Measurements from ENCODE around the gene DCAF11. TPM values are rescaled to one million over a fixed set of nuclear protein-coding genes. Genes with fewer than 3 reads are reported as not detected.

Gene DCAF11
- total RNA-seq, 2 experiments from 2014 or later = 79.4 to 84.0 TPM

Small RNAs within 50 kb of the gene (microRNA-seq; reads per million reads assigned to microRNA genes)
- gene MIR7703 (ENCODE audit: borderline microRNAs expressed, borderline replicate concordance) = not detected

Other genes starting within 250 kb of the DCAF11 start
- 10 to 100 TPM; 22.8 to 24.0 TPM for gene DHRS4, start 161.0 kb upstream of the DCAF11 start, total RNA-seq
- gene DHRS4L2, start 125.8 kb upstream of the DCAF11 start, total RNA-seq = 10 to 100 TPM; 26.2 to 26.3 TPM
- gene CARMIL3, start 62.8 kb upstream of the DCAF11 start, total RNA-seq = under 1 TPM; 0.48 to 0.99 TPM
- not detected for gene CPNE6, start 43.2 kb upstream of the DCAF11 start, total RNA-seq
- gene PCK2, start 20.5 kb upstream of the DCAF11 start, total RNA-seq = 100 to 1,000 TPM; 117 TPM
- gene NRL, start 172 bp downstream of the DCAF11 start, total RNA-seq = 1 to 10 TPM; 1.7 to 1.9 TPM
- under 1 TPM; 0.19 to 0.30 TPM for gene FITM1, start 15.9 kb downstream of the DCAF11 start, total RNA-seq
- 100 to 1,000 TPM; 406 to 416 TPM for gene PSME1, start 21.4 kb downstream of the DCAF11 start, total RNA-seq
- 10 to 100 TPM; 38.4 to 38.9 TPM for gene EMC9, start 26.8 kb downstream of the DCAF11 start, total RNA-seq
- 100 to 1,000 TPM; 392 to 404 TPM for gene PSME2, start 31.8 kb downstream of the DCAF11 start, total RNA-seq
- gene RNF31, start 32.7 kb downstream of the DCAF11 start, total RNA-seq = 10 to 100 TPM; 51.1 to 53.8 TPM
- 100 to 1,000 TPM; 202 to 212 TPM for gene IRF9, start 46.5 kb downstream of the DCAF11 start, total RNA-seq
- 10 to 100 TPM; 19.3 to 22.3 TPM for gene REC8, start 57.3 kb downstream of the DCAF11 start, total RNA-seq
- gene IPO4, start 74.0 kb downstream of the DCAF11 start, total RNA-seq = 10 to 100 TPM; 64.2 to 74.5 TPM
- 10 to 100 TPM; 14.7 to 15.1 TPM for gene TM9SF1, start 80.7 kb downstream of the DCAF11 start, total RNA-seq
- not detected for gene TSSK4, start 90.9 kb downstream of the DCAF11 start, total RNA-seq
- 10 to 100 TPM; 65.2 to 66.5 TPM for gene CHMP4A, start 98.7 kb downstream of the DCAF11 start, total RNA-seq
- gene MDP1, start 101.3 kb downstream of the DCAF11 start, total RNA-seq = 10 to 100 TPM; 10.2 to 13.6 TPM
- gene NEDD8, start 117.6 kb downstream of the DCAF11 start, total RNA-seq = 100 to 1,000 TPM; 172 to 196 TPM
- gene GMPR2, start 118.2 kb downstream of the DCAF11 start, total RNA-seq = 10 to 100 TPM; 60.5 to 63.7 TPM
- gene TINF2, start 127.8 kb downstream of the DCAF11 start, total RNA-seq = 100 to 1,000 TPM; 117 to 128 TPM
- 10 to 100 TPM; 13.5 to 13.8 TPM for gene TGM1, start 148.4 kb downstream of the DCAF11 start, total RNA-seq
- gene RABGGTA, start 156.8 kb downstream of the DCAF11 start, total RNA-seq = 10 to 100 TPM; 74.9 to 76.2 TPM
- 10 to 100 TPM; 11.8 to 13.8 TPM for gene DHRS1, start 185.0 kb downstream of the DCAF11 start, total RNA-seq
- 10 to 100 TPM; 24.8 to 26.4 TPM for gene NOP9, start 185.1 kb downstream of the DCAF11 start, total RNA-seq
- gene CIDEB, start 193.2 kb downstream of the DCAF11 start, total RNA-seq = 10 to 100 TPM; 10.9 to 15.1 TPM
- gene LTB4R2, start 195.4 kb downstream of the DCAF11 start, total RNA-seq = 10 to 100 TPM; 12.2 to 12.8 TPM
- 10 to 100 TPM; 10.6 to 11.4 TPM for gene LTB4R, start 196.7 kb downstream of the DCAF11 start, total RNA-seq
- 1 to 10 TPM; 1.6 to 2.4 TPM for gene ADCY4, start 220.3 kb downstream of the DCAF11 start, total RNA-seq
- 1 to 10 TPM; 5.9 to 7.6 TPM for gene RIPK3, start 225.2 kb downstream of the DCAF11 start, total RNA-seq